Urinary bladder (tissue), 4 donors: ENCODE data around the gene FCN2. TPM values are rescaled to one million over a fixed set of nuclear protein-coding genes. Genes with fewer than 3 reads are reported as not detected.

Source experiments
- DNase-seq: peaks from one replicate; pipeline ENCODE4 v3.0.0-alpha.2; 2015; ENCODE audit errors: extremely low spot score
- H3K27ac ChIP-seq: one replicate; pipeline ENCODE4 v1.5.1; 2013; ENCODE audit warnings: low read depth, mild to moderate bottlenecking, moderate library complexity
- H3K36me3 ChIP-seq: one replicate; pipeline ENCODE4 v1.6.1; 2013; ENCODE audit warnings: mild to moderate bottlenecking, moderate library complexity; ENCODE audit not compliant: insufficient read depth
- H3K4me1 ChIP-seq: one replicate; pipeline ENCODE4 v1.6.1; 2013; ENCODE audit warnings: mild to moderate bottlenecking, moderate library complexity; ENCODE audit not compliant: insufficient read depth
- H3K4me3 ChIP-seq: one replicate; pipeline ENCODE4 v1.5.1; 2013; ENCODE audit warnings: low read depth, low read length
- WGBS: extraction: QIAGEN DNeasy Blood & Tissue Kit; methylation state at CpG from one replicate; pipeline ENCODE4 v1.1.7; 2013; 5-methylcytosine and 5-hydroxymethylcytosine counted together
- polyA plus RNA-seq: library from polyadenylated mRNA; stranded (reverse); fragments of 200-250 nt; gene quantifications from one replicate; pipeline ENCODE4 v1.2.3, GENCODE V29; 2013
- small RNA-seq: library from RNA; depleted of rRNA; stranded (forward); fragments of <200 nt; gene quantifications from one replicate; pipeline ENCODE3, GENCODE V24; 2014
- total RNA-seq: library from RNA; depleted of rRNA; stranded (reverse); fragments of >200 nt; gene quantifications from one replicate; pipeline ENCODE4 v1.2.3, GENCODE V29; 2014
- donor health status: healthy with polysubstance abuse.
- donor health status: healthy.

Gene FCN2
- total and polyA plus RNA-seq, 2 donors = 0.37 TPM; not detected in 1

GRCh38 chr9:134936346-134937163 is 55.9 kb downstream of the FCN2 start:
- Histone ChIP-seq H3K36me3 (no peaks in the 10 kb centered on the region), H3K4me3 (no peak overlapping the region), H3K27ac (no peak overlapping the region), H3K4me1 (no peaks in the 10 kb centered on the region)
- WGBS = 83% methylated on average over 13 of the region's 13 CpGs
- DNase-seq = no peak

Small RNAs within 50 kb of the gene (small RNA-seq; reads per million reads assigned to genes)
- gene AL603650.1 (not detected), gene MIR3689A (not detected), gene MIR3689B (not detected), gene MIR3689C (not detected), gene MIR3689D1 (not detected), gene MIR3689D2 (not detected), gene MIR3689E (not detected), gene MIR3689F (not detected)

Other genes with a start within 250 kb of the FCN2 start
- 622 TPM for gene COL5A1, start 239.0 kb upstream of the FCN2 start, total RNA-seq
- 68.5 TPM for gene COL5A1, start 239.0 kb upstream of the FCN2 start, polyA plus RNA-seq
- 1.9 TPM for gene FCN1, start 37.1 kb downstream of the FCN2 start, total RNA-seq
- gene FCN1, start 37.1 kb downstream of the FCN2 start, polyA plus RNA-seq = 3.6 TPM
- gene OLFM1, start 206.9 kb downstream of the FCN2 start, total RNA-seq = 21.8 TPM
- gene OLFM1, start 206.9 kb downstream of the FCN2 start, polyA plus RNA-seq = 45.7 TPM